GM12874 (cell line): Measurements from ENCODE around the gene C2orf69.

Source experiments
- CTCF ChIP-seq: IDR thresholded peaks from 2 replicates; pipeline ENCODE4 v1.5.1; 2011; ENCODE audit warnings: low read depth, mild to moderate bottlenecking, control low read depth, low read length, moderate library complexity; ENCODE audit not compliant: insufficient read depth

Gene C2orf69

DNA sequence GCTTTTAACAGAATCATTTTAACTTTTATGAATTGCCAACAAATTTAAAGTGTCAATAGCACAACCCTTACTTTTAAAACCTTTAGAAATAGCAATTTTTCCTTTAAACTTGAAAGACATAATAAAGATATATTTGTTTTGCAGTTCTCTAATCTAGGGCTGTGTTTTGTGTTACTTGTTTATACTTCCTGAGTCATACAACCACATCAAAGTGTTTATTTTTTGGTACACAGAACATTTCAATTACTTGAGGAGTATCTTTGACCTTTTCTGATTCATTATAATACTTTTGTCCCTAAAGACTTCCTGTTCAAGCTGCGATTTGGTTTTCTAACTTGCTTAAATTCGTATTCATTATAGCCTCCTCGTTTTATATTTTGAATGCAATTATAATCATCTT is 22.4 kb downstream of the C2orf69 start:
- no peak for TF ChIP-seq CTCF

DNA sequence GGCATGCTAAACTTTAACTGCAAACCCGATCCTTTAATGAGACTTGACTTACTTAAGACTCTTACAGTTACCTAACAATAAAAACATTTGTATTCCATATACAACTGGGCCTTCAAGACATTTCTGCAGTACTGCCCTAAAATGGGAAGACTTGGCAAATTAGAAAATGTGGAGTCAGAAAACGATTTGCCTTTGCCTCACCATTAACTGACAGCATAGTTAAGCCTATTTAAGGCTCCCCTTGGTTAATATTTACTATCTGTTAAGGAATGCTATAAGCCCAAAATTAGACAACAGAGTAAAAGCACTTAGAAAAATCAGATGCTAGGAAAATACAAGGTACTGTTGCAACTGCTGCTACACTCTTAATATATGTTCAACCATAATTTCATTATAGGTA is 25.5 kb downstream of the C2orf69 start:
- no peak for TF ChIP-seq CTCF

- no peak for TF ChIP-seq CTCF
These were observed 29.3 kb downstream of the C2orf69 start for GRCh38 chr2:199940373-199940772.

DNA sequence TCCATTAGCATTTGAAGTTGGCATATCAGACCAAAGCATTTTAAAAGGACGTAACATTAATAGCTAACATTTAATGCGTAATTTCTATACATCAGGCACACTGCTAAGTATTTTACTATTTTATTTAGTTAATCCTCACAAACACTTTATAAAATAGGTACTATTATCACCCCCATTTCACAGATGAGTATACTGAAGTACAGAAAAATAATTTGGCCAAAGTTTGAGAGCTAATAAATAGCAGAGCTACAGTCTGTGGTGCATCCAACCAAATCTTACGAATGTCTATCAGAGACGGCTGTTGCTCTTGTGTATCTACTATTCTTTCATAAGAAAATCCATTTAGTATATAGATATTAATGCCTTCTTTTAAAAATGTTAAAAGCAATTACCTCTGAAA is 32.3 kb downstream of the C2orf69 start:
- TF ChIP-seq CTCF, result no peak

GRCh38 chr2:199946196-199946595 is 35.1 kb downstream of the C2orf69 start:
- no peak for TF ChIP-seq CTCF

GRCh38 chr2:199946836-199947235 is 35.7 kb downstream of the C2orf69 start:
- TF ChIP-seq CTCF, result no peak

DNA sequence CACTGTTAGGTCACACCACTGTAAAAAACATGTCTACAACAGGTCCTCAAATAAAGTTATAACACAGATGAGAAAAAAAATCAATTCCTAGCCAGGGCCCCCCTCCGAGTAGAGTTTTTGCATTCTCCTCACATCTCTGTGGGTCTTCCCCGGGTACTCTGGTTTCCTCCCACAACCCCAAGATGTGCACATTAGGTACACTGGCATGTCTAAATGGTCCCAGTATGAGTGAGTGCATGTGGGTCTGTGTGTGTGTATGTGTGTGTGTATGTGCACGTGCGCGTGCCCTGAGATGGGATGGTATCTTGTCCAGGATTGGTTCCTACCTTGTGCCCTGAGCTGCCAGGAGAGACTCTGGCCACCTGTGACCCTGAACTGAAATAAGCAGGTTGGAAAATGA is 39.3 kb downstream of the C2orf69 start:
- TF ChIP-seq CTCF, result no peak

DNA sequence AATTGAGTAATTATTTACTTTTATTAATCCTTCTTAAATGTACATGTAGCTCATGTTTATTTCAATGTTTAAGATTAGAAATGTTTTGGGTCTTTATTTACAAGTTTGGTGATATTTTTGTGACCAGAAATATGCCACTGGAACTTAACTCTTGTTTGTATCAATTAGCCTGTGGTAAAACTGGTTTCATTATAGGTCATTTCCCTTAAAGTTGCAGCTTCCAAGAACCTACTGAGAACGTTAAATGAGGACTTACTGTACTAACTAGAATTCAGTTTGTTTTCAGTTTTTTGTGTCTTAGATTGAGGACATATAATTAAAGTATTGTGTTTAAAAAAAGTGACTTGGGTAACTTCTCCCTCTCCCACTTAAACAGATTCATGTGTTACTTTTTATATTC is 39.9 kb downstream of the C2orf69 start:
- TF ChIP-seq CTCF, result no peak
